GM23338 (cell line): ENCODE measurements around the gene TSPAN6. TPM values are rescaled to one million over a fixed set of nuclear protein-coding genes. Genes with fewer than 3 reads are reported as not detected.
A peak's percentile ranks its signal among the peaks of the same experiment; 100 is the strongest.

Experiments
- ATAC-seq: fragments of 200-7000 bp; cut with Tn5 transposase; 3 replicates; pipeline ENCODE4 v1.9.1; 2020
- DNase-seq: peaks from one replicate; pipeline ENCODE4 v3.0.0-alpha.2; 2015; ENCODE audit warnings: low spot score
- H2AFZ ChIP-seq: fragments of 200-600 bp; sonication (generic); 2 replicates; pipeline ENCODE4 v1.8.0; 2016; ENCODE audit warnings: antibody characterized with exemption, mild to moderate bottlenecking, moderate library complexity
- H3F3A ChIP-seq: fragments of 200-600 bp; sonication (generic); replicated peaks from 2 replicates; pipeline ENCODE4 v1.8.0; 2017; ENCODE audit warnings: antibody characterized with exemption, mixed run types, low read depth
- H3K27ac ChIP-seq: fragments of 200-600 bp; sonication (generic); 2 replicates; pipeline ENCODE4 v1.6.1; 2016; ENCODE audit warnings: low read depth
- H3K27me3 ChIP-seq: fragments of 200-600 bp; sonication (generic); 2 replicates; pipeline ENCODE4 v1.8.0; 2016; ENCODE audit warnings: mild to moderate bottlenecking, mixed run types, moderate library complexity; ENCODE audit not compliant: insufficient read depth
- H3K36me3 ChIP-seq: fragments of 200-600 bp; sonication (generic); 2 replicates; pipeline ENCODE4 v1.8.0; 2016; ENCODE audit warnings: mild to moderate bottlenecking; ENCODE audit not compliant: insufficient read depth
- H3K4me1 ChIP-seq: fragments of 200-600 bp; sonication (generic); 2 replicates; pipeline ENCODE4 v1.8.0; 2016; ENCODE audit warnings: mild to moderate bottlenecking, moderate library complexity; ENCODE audit not compliant: insufficient read depth
- H3K4me2 ChIP-seq: fragments of 200-600 bp; sonication (generic); 2 replicates; pipeline ENCODE4 v1.7.1; 2017; ENCODE audit warnings: mixed run types
- H3K4me3 ChIP-seq: fragments of 200-600 bp; sonication (generic); 2 replicates; pipeline ENCODE4 v1.6.1; 2016; ENCODE audit warnings: mixed run types
- H3K79me2 ChIP-seq: fragments of 200-600 bp; sonication (generic); replicated peaks from 2 replicates; pipeline ENCODE4 v1.8.0; 2017; ENCODE audit warnings: mild to moderate bottlenecking; ENCODE audit not compliant: insufficient read depth
- H3K9me2 ChIP-seq: fragments of 200-600 bp; sonication (generic); 2 replicates; pipeline ENCODE4 v1.8.0; 2017; ENCODE audit not compliant: insufficient read depth
- H4K20me1 ChIP-seq: fragments of 200-600 bp; sonication (generic); replicated peaks from 2 replicates; pipeline ENCODE4 v1.8.0; 2017; ENCODE audit warnings: mild to moderate bottlenecking; ENCODE audit not compliant: insufficient read depth
- H3K27ac Mint-ChIP-seq: 2 replicates; pipeline ENCODE4 v1.8.0; 2020; ENCODE audit warnings: inconsistent platforms, mild to moderate bottlenecking, moderate library complexity, mixed read lengths
- H3K27me3 Mint-ChIP-seq: 3 replicates; pipeline ENCODE4 v1.8.0; 2022; ENCODE audit warnings: low read depth, mild to moderate bottlenecking, moderate library complexity, mixed read lengths, inconsistent platforms; ENCODE audit not compliant: insufficient read depth, poor library complexity
- H3K36me3 Mint-ChIP-seq: 3 replicates; pipeline ENCODE4 v1.8.0; 2021; ENCODE audit warnings: low read depth, mild to moderate bottlenecking, inconsistent platforms, moderate library complexity, mixed read lengths
- H3K4me1 Mint-ChIP-seq: 3 replicates; pipeline ENCODE4 v1.8.0; 2020; ENCODE audit warnings: mild to moderate bottlenecking, inconsistent platforms, mixed read lengths
- H3K4me3 Mint-ChIP-seq: 3 replicates; pipeline ENCODE4 v1.8.0; 2021; ENCODE audit warnings: moderate library complexity, mild to moderate bottlenecking, inconsistent platforms, mixed read lengths
- H3K9me3 Mint-ChIP-seq: 3 replicates; pipeline ENCODE4 v1.8.0; 2020; ENCODE audit warnings: moderate library complexity, mild to moderate bottlenecking, inconsistent platforms, mixed read lengths
- CREB1 ChIP-seq: fragments of 250-450 bp; sonication (Bioruptor Pico); IDR thresholded peaks from 2 replicates; pipeline ENCODE4 v1.5.0; 2020; ENCODE audit warnings: low read depth, mild to moderate bottlenecking, moderate library complexity
- EZH2 ChIP-seq: fragments of 200-600 bp; sonication (generic); IDR thresholded peaks from one replicate; pipeline ENCODE4 v1.8.0; 2017; ENCODE audit warnings: antibody characterized with exemption, mild to moderate bottlenecking, low read depth; ENCODE audit not compliant: unreplicated experiment
- EZH2phosphoT487 ChIP-seq: fragments of 200-600 bp; sonication (generic); IDR thresholded peaks from one replicate; pipeline ENCODE4 v1.8.1; 2018; ENCODE audit warnings: antibody characterized with exemption; ENCODE audit not compliant: unreplicated experiment
- JUNB ChIP-seq: IDR thresholded peaks from one replicate; pipeline ENCODE4 v1.6.1; 2016; ENCODE audit warnings: antibody characterized with exemption; ENCODE audit not compliant: unreplicated experiment
- NANOG ChIP-seq: IDR thresholded peaks from 2 replicates; pipeline ENCODE4 v1.6.1; 2016; ENCODE audit warnings: antibody characterized with exemption, borderline replicate concordance
- POLR2AphosphoS5 ChIP-seq: IDR thresholded peaks from 2 replicates; pipeline ENCODE4 v1.6.1; 2016; ENCODE audit warnings: antibody characterized with exemption, low read depth
- STAT1 ChIP-seq: IDR thresholded peaks from one replicate; pipeline ENCODE4 v1.6.1; 2016; ENCODE audit warnings: antibody characterized with exemption; ENCODE audit not compliant: unreplicated experiment
- ZNF114 ChIP-seq: fragments of 250-450 bp; sonication (Bioruptor Pico); IDR thresholded peaks from 2 replicates; pipeline ENCODE4 v1.5.0; 2020; ENCODE audit warnings: mild to moderate bottlenecking, moderate library complexity
- ZNF331 ChIP-seq: fragments of 250-450 bp; sonication (Bioruptor Pico); IDR thresholded peaks from 2 replicates; pipeline ENCODE4 v1.5.0; 2020; ENCODE audit warnings: low read depth, mild to moderate bottlenecking, moderate library complexity
- polyA plus RNA-seq: library from polyadenylated mRNA; unstranded; fragments of >200 nt; fragmentation: Nextera tagmentation; extraction: Ambion mirVana; gene quantifications from 2 replicates; pipeline ENCODE4 v1.2.1, GENCODE V29; 2016
- total RNA-seq: library from RNA; depleted of rRNA; stranded (reverse); fragments of >200 nt; shearing (Covaris generic); gene quantifications from 2 replicates; pipeline ENCODE4 v1.2.3, GENCODE V29; 2014
- TF ChIP-seq, protein P1 (sequence below): fragments of 250-450 bp; sonication (Bioruptor Pico); IDR thresholded peaks from 2 replicates; pipeline ENCODE4 v1.5.0; 2020; ENCODE audit warnings: mild to moderate bottlenecking, moderate library complexity
- TF ChIP-seq, protein P2 (sequence below), 2 experiments: fragments of 200-600 bp in 1 of 2; sonication (generic) in 1 of 2; conservative IDR thresholded peaks; 2 replicates each; pipeline versions ENCODE4 v1.5.1 to v1.6.1; 2016 to 2017; ENCODE audit warnings: antibody characterized with exemption in 2 of 2, low read depth in 2 of 2, mild to moderate bottlenecking in 2 of 2, moderate library complexity in 1 of 2
- TF ChIP-seq, protein P3 (sequence below): IDR thresholded peaks from 2 replicates; pipeline ENCODE4 v1.6.1; 2016; ENCODE audit warnings: antibody characterized with exemption
- TF ChIP-seq, protein P4 (sequence below): IDR thresholded peaks from one replicate; pipeline ENCODE4 v1.6.1; 2018; ENCODE audit warnings: antibody characterized with exemption; ENCODE audit not compliant: unreplicated experiment

The TSPAN6 gene
- total and polyA plus RNA-seq, 2 experiments from 2014 or later = 55.6 to 75.3 TPM

DNA sequence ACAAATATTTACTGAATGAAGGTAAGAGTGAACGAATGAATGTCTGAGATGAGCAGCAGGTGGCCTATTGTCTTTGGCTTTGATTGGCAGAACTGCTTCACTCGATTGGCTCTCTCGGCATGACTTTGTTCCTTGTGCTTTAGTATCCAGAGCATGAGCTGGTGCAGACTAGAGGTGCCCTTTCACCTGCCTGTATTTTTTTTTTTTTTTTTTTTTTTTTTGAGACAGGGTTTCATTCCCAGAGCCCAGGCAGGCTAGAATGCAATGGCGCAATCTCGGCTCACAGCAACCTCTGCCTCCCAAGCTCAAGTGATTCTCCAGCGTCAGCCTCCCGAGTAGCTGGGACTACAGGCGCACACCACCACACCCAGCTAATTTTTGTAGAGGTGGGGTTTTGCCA is 46.3 kb upstream of the TSPAN6 start:
- H3K4me2 ChIP-seq = no peak overlapping the region
- Mint-ChIP-seq H3K27ac (no peak overlapping the region), H3K4me3 (no peak overlapping the region), H3K27me3 (no peaks in the 10 kb centered on the region), H3K9me3 (no peaks in the 10 kb centered on the region), H3K36me3 (no peaks in the 10 kb centered on the region), H3K4me1 (no peaks in the 10 kb centered on the region)
- no peak overlapping the region for H3K4me3 ChIP-seq
- H3K36me3 ChIP-seq = no peaks in the 10 kb centered on the region
- no peaks in the 10 kb centered on the region for H3K4me1 ChIP-seq
- peak; percentile 4 for DNase-seq
- no peaks in the 10 kb centered on the region for H3K79me2 ChIP-seq
- H2AFZ ChIP-seq = no peak overlapping the region
- H4K20me1 ChIP-seq = no peaks in the 10 kb centered on the region
- no peaks in the 10 kb centered on the region for H3F3A ChIP-seq
- no peak overlapping the region for H3K27ac ChIP-seq
- no peak for ATAC-seq
- H3K9me2 ChIP-seq = no peaks in the 10 kb centered on the region
- no peak for TF ChIP-seq ZNF331 (CRISPR knock-in tag)
- no peak for TF ChIP-seq POLR2AphosphoS5
- TF ChIP-seq, protein P1, sequence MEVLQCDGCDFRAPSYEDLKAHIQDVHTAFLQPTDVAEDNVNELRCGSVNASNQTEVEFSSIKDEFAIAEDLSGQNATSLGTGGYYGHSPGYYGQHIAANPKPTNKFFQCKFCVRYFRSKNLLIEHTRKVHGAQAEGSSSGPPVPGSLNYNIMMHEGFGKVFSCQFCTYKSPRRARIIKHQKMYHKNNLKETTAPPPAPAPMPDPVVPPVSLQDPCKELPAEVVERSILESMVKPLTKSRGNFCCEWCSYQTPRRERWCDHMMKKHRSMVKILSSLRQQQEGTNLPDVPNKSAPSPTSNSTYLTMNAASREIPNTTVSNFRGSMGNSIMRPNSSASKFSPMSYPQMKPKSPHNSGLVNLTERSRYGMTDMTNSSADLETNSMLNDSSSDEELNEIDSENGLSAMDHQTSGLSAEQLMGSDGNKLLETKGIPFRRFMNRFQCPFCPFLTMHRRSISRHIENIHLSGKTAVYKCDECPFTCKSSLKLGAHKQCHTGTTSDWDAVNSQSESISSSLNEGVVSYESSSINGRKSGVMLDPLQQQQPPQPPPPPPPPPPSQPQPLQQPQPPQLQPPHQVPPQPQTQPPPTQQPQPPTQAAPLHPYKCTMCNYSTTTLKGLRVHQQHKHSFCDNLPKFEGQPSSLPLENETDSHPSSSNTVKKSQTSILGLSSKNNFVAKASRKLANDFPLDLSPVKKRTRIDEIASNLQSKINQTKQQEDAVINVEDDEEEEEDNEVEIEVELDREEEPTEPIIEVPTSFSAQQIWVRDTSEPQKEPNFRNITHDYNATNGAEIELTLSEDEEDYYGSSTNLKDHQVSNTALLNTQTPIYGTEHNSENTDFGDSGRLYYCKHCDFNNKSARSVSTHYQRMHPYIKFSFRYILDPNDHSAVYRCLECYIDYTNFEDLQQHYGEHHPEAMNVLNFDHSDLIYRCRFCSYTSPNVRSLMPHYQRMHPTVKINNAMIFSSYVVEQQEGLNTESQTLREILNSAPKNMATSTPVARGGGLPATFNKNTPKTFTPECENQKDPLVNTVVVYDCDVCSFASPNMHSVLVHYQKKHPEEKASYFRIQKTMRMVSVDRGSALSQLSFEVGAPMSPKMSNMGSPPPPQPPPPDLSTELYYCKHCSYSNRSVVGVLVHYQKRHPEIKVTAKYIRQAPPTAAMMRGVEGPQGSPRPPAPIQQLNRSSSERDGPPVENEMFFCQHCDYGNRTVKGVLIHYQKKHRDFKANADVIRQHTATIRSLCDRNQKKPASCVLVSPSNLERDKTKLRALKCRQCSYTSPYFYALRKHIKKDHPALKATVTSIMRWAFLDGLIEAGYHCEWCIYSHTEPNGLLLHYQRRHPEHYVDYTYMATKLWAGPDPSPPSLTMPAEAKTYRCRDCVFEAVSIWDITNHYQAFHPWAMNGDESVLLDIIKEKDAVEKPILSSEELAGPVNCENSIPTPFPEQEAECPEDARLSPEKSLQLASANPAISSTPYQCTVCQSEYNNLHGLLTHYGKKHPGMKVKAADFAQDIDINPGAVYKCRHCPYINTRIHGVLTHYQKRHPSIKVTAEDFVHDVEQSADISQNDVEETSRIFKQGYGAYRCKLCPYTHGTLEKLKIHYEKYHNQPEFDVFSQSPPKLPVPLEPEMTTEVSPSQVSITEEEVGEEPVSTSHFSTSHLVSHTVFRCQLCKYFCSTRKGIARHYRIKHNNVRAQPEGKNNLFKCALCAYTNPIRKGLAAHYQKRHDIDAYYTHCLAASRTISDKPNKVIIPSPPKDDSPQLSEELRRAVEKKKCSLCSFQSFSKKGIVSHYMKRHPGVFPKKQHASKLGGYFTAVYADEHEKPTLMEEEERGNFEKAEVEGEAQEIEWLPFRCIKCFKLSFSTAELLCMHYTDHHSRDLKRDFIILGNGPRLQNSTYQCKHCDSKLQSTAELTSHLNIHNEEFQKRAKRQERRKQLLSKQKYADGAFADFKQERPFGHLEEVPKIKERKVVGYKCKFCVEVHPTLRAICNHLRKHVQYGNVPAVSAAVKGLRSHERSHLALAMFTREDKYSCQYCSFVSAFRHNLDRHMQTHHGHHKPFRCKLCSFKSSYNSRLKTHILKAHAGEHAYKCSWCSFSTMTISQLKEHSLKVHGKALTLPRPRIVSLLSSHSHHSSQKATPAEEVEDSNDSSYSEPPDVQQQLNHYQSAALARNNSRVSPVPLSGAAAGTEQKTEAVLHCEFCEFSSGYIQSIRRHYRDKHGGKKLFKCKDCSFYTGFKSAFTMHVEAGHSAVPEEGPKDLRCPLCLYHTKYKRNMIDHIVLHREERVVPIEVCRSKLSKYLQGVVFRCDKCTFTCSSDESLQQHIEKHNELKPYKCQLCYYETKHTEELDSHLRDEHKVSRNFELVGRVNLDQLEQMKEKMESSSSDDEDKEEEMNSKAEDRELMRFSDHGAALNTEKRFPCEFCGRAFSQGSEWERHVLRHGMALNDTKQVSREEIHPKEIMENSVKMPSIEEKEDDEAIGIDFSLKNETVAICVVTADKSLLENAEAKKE (CRISPR knock-in tag) = no peak
- no peak for TF ChIP-seq NANOG
- no peak for TF ChIP-seq EZH2phosphoT487
- TF ChIP-seq STAT1 = no peak
- TF ChIP-seq, protein P2, sequence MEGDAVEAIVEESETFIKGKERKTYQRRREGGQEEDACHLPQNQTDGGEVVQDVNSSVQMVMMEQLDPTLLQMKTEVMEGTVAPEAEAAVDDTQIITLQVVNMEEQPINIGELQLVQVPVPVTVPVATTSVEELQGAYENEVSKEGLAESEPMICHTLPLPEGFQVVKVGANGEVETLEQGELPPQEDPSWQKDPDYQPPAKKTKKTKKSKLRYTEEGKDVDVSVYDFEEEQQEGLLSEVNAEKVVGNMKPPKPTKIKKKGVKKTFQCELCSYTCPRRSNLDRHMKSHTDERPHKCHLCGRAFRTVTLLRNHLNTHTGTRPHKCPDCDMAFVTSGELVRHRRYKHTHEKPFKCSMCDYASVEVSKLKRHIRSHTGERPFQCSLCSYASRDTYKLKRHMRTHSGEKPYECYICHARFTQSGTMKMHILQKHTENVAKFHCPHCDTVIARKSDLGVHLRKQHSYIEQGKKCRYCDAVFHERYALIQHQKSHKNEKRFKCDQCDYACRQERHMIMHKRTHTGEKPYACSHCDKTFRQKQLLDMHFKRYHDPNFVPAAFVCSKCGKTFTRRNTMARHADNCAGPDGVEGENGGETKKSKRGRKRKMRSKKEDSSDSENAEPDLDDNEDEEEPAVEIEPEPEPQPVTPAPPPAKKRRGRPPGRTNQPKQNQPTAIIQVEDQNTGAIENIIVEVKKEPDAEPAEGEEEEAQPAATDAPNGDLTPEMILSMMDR (conservative IDR thresholded peaks at IDR 0.05; ENCODE audit: low read depth in 2 of 2) = no peak
- TF ChIP-seq, protein P3, sequence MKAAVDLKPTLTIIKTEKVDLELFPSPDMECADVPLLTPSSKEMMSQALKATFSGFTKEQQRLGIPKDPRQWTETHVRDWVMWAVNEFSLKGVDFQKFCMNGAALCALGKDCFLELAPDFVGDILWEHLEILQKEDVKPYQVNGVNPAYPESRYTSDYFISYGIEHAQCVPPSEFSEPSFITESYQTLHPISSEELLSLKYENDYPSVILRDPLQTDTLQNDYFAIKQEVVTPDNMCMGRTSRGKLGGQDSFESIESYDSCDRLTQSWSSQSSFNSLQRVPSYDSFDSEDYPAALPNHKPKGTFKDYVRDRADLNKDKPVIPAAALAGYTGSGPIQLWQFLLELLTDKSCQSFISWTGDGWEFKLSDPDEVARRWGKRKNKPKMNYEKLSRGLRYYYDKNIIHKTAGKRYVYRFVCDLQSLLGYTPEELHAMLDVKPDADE = no peak
- TF ChIP-seq ZNF114 (CRISPR knock-in tag) = no peak
- no peak for TF ChIP-seq JUNB
- no peak for TF ChIP-seq CREB1 (CRISPR knock-in tag)
- no peak for TF ChIP-seq EZH2
- TF ChIP-seq, protein P4, sequence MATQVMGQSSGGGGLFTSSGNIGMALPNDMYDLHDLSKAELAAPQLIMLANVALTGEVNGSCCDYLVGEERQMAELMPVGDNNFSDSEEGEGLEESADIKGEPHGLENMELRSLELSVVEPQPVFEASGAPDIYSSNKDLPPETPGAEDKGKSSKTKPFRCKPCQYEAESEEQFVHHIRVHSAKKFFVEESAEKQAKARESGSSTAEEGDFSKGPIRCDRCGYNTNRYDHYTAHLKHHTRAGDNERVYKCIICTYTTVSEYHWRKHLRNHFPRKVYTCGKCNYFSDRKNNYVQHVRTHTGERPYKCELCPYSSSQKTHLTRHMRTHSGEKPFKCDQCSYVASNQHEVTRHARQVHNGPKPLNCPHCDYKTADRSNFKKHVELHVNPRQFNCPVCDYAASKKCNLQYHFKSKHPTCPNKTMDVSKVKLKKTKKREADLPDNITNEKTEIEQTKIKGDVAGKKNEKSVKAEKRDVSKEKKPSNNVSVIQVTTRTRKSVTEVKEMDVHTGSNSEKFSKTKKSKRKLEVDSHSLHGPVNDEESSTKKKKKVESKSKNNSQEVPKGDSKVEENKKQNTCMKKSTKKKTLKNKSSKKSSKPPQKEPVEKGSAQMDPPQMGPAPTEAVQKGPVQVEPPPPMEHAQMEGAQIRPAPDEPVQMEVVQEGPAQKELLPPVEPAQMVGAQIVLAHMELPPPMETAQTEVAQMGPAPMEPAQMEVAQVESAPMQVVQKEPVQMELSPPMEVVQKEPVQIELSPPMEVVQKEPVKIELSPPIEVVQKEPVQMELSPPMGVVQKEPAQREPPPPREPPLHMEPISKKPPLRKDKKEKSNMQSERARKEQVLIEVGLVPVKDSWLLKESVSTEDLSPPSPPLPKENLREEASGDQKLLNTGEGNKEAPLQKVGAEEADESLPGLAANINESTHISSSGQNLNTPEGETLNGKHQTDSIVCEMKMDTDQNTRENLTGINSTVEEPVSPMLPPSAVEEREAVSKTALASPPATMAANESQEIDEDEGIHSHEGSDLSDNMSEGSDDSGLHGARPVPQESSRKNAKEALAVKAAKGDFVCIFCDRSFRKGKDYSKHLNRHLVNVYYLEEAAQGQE = no peak
- H3K27me3 ChIP-seq = no peaks in the 10 kb centered on the region
